GM18511 (cell line): Measurements from ENCODE around the gene KDM5C.

ENCODE experiments used
- ATAC-seq: cut with Tn5 transposase; IDR thresholded peaks from one replicate; pipeline ENCODE4 v1.9.1; 2021; ENCODE audit warnings: mild to moderate bottlenecking, moderate library complexity; ENCODE audit not compliant: unreplicated experiment

The KDM5C gene

GRCh38 chrX:53224860-53225797 lies at the start of gene KDM5C:
Gene KDM5C, minus strand, starts transcription at chrX:53225207. Its CDS starts 318 bp downstream, at chrX:53224889.
- peak; percentile 84 for ATAC-seq

GRCh38 chrX:53272808-53273337 lies 47.9 kb upstream of the KDM5C start:
- ATAC-seq: no peak

GRCh38 chrX:53269536-53270107 lies 44.6 kb upstream of the KDM5C start:
- ATAC-seq: no peak

- no peak for ATAC-seq
Measured at GRCh38 chrX:53268173-53268572, 43.2 kb upstream of the KDM5C start.

- ATAC-seq: no peak
Measured at GRCh38 chrX:53266914-53267313, 41.9 kb upstream of the KDM5C start.

GRCh38 chrX:53265771-53266574 lies 41.0 kb upstream of the KDM5C start:
- ATAC-seq: no peak

DNA sequence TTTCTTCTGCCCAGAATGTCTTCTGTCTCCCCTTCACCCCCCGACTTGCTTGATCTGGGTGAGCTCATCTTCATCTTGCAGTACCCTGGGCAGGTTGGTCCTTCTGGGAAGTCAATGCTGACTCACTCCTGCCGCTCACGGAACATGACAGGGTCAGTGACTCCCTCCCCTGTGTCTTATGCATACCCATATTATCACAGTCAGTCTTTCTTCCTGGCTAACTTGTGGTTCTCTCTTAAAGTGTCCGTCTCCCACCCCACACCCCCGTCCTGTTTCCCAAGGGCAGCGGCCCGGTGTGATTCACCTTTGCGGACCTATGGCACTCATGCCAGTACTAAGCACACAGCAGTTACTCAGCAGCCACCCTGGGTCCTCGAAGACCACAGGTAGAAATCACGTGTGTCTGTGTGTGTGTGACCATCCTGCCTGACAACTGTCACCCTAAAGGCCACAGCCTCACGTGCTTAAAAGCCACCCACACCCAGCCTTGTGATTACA lies 38.6 kb upstream of the KDM5C start:
- ATAC-seq: no peak

DNA sequence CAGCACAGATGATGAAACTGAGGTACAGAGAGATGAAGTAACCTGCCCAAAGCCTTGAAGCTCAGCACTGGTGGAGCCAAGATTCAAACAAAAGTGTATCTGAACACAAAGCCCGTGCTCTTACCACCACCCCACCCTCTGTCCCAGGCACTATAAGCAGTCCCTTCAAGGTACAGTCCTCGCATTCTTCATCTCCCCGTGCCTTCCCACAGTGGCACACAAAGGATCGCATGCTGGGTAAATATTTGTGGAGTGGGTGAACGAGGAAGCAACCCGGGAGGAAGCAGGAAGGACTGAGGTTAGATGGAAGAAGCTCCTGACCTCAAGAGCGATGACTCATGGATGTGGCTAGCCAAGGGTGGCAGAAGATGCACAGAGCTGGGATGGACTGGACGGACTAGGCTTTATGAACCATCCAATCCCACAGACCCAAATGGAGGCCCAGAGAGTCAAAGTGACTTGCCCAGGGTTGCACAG lies 37.9 kb upstream of the KDM5C start:
- ATAC-seq: no peak

GRCh38 chrX:53262189-53262917 lies 37.3 kb upstream of the KDM5C start:
- ATAC-seq: no peak

GRCh38 chrX:53261355-53261972 lies 36.5 kb upstream of the KDM5C start:
- ATAC-seq: no peak

- no peak for ATAC-seq
Measured at GRCh38 chrX:53260836-53261235, 35.8 kb upstream of the KDM5C start.

- ATAC-seq: no peak
Measured at GRCh38 chrX:53257670-53258423, 32.8 kb upstream of the KDM5C start.

DNA sequence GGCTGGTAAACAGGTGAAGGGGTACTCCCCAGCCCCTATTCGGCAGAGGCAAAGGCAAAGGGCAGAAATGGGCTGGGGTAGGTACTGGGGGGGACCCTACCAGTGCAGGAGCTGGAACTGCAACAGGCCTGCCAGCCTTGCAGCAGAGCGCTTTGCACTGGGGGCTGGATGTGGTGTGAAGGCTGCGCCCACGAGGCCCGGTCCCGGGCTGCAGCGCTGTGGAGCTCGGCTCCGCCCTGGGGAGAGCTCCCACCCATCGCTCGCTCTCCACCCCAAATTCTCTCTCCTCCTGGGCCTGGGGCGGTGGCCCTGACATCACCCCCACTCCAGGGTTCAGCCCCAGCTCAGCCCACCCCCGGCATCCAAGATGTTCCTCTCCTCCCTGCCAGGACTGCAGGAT lies 32.2 kb upstream of the KDM5C start:
- no peak for ATAC-seq

GRCh38 chrX:53256446-53257041 lies 31.5 kb upstream of the KDM5C start:
- no peak for ATAC-seq

DNA sequence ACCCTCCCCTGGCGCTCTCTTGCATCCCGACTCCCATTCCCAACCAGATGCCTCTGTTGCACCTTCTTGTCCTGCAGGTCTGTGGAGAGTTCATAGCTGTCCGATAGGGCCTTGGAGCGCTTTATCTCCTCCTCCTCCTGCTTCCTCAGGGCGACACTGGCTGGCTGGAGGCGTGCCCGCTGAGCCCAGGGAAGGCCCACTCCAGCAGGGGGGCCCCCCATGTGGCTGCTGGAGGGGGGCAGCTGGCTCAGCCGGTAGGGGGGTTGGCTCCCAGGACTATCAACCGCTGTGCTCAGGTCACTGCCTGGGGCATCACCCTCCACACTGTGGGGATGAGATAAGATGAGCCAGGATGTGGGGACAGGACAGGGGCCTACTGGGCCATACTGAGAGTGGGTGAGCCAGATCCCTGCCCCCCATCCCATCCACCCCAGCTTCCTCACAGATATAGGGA lies 30.8 kb upstream of the KDM5C start:
- no peak for ATAC-seq

- ATAC-seq: no peak
Measured at GRCh38 chrX:53254570-53255461, 29.8 kb upstream of the KDM5C start.

DNA sequence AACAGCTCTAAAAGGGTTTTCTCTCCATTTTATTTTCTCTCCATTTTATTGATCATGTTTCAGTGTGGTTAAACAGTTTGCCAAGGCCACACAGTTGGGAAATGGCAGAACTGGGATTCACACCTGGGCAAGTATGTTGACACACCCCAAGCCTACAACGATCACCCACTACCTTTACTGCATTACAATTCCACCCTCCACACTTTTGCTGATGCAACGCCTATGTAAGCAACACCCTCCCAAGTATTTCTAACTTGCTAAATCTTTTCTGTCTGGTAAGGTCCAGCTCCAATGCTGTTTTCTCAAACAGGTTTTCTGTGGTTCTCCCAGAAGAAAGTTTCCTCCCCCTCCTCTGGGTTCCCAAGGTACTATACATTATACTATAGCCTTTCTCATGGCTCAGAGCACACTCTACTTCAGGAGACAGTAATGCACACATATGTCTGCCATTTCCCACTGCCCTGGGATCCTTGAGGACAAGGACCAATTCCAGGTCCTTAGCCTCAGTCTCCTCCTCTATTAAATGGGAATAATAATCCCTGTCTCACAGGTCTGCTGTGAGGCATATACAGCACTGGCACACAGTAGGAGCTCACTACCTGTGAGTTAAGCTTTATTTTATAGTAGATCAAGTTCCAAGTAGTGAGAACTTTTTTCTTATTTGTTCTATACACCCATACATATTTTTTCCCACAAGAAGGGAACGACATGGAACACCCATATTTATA lies 28.4 kb upstream of the KDM5C start:
- ATAC-seq: no peak
